HCT116 (cell line): ENCODE measurements around the gene AP2A1. TPM values are rescaled to one million over a fixed set of nuclear protein-coding genes. Genes with fewer than 3 reads are reported as not detected.

ENCODE experiments used
- ATAC-seq: fragments of 200-7000 bp; cut with Tn5 transposase; 2 replicates; pipeline ENCODE4 v1.9.1; 2020; ENCODE audit warnings: mild to moderate bottlenecking, moderate library complexity
- BruUV-seq: library from RNA; stranded (reverse); fragments of 400-500 nt; replicated peaks from 2 replicates; lab custom pipeline; 2021; lab: Mats Ljungman, UMichigan
- CTCF ChIA-PET: fragments of 300-600 bp; sonication (Branson Sonifier 250); formaldehyde crosslinking; loops from one replicate; lab custom pipeline; 2021; ENCODE audit warnings: antibody characterized with exemption; lab: Charles Lee
- POLR2A ChIA-PET: fragments of 300-600, 350-600 bp; sonication (Branson Sonifier 250); formaldehyde crosslinking; loops from one replicate; lab custom pipeline; 2021; ENCODE audit warnings: antibody characterized with exemption; lab: Charles Lee
- RAD21 ChIA-PET, 2 experiments: fragments of 300-600 bp; sonication (Branson Sonifier 250); formaldehyde crosslinking; loops; one replicate each; lab custom pipeline; 2023; ENCODE audit warnings: low total read pairs in 2 of 2; ENCODE audit not compliant: uncharacterized antibody in 2 of 2, unreplicated experiment in 2 of 2, low non-redundant PET in 1 of 2; lab: Charles Lee
- DNase-seq: peaks from one replicate; pipeline ENCODE4 v3.0.0-alpha.2; 2010; ENCODE audit warnings: low read depth, low spot score
- H2AFZ ChIP-seq: fragments of 200-600 bp; shearing (Covaris generic), sonication (generic); 2 replicates; pipeline ENCODE4 v1.6.1; 2017; ENCODE audit warnings: low read depth, mixed run types, mixed read lengths, antibody characterized with exemption, low read length; ENCODE audit not compliant: poor library complexity, severe bottlenecking
- H3K27ac ChIP-seq: 2 replicates; pipeline ENCODE4 v1.5.1; 2012; ENCODE audit warnings: low read depth, low read length
- H3K27me3 ChIP-seq: fragments of 200-600 bp; sonication (generic); 2 replicates; pipeline ENCODE4 v1.6.1; 2016; ENCODE audit warnings: mixed run types, low read length, mixed read lengths; ENCODE audit not compliant: insufficient read depth
- H3K36me3 ChIP-seq, 2 experiments: fragments of 200-500 bp in 1 of 2; fragments of 200-600 bp in 1 of 2; sonication (Bioruptor generic) in 1 of 2; sonication (generic) in 1 of 2; 2 replicates each; pipeline versions ENCODE4 v1.5.1 to v1.6.1; 2014 to 2016; ENCODE audit warnings: low read length in 2 of 2, inconsistent platforms in 1 of 2, mixed read lengths in 1 of 2, mixed run types in 1 of 2; ENCODE audit not compliant: insufficient read depth in 2 of 2, control insufficient read depth in 1 of 2
- H3K4me1 ChIP-seq, 2 experiments: fragments of 200-600 bp in 1 of 2; sonication (generic) in 1 of 2; 2 replicates each; pipeline versions ENCODE4 v1.5.1 to v1.6.1; 2012 to 2017; ENCODE audit warnings: low read length in 2 of 2, inconsistent platforms in 1 of 2, mild to moderate bottlenecking in 1 of 2, mixed read lengths in 1 of 2, mixed run types in 1 of 2, moderate library complexity in 1 of 2; ENCODE audit not compliant: insufficient read depth in 2 of 2, control insufficient read depth in 1 of 2
- H3K4me2 ChIP-seq: fragments of 200-600 bp; sonication (generic); 2 replicates; pipeline ENCODE4 v1.6.1; 2017; ENCODE audit warnings: mixed run types, low read length, mixed read lengths
- H3K4me3 ChIP-seq, 2 experiments: fragments of 200-600 bp in 1 of 2; sonication (generic) in 1 of 2; replicated peaks in 1 of 2; 2 replicates each; pipeline ENCODE4 v1.5.1; 2011 to 2016; ENCODE audit warnings: low read length in 2 of 2, control low read depth in 1 of 2, low read depth in 1 of 2, mild to moderate bottlenecking in 1 of 2, mixed read lengths in 1 of 2, mixed run types in 1 of 2
- H3K79me2 ChIP-seq: fragments of 200-600 bp; sonication (generic); 2 replicates; pipeline ENCODE4 v1.6.1; 2017; ENCODE audit warnings: mild to moderate bottlenecking, mixed run types, low read length, moderate library complexity, mixed read lengths; ENCODE audit not compliant: insufficient read depth
- H3K9ac ChIP-seq: fragments of 200-600 bp; sonication (generic); 2 replicates; pipeline ENCODE4 v1.6.1; 2016; ENCODE audit warnings: low read length, mixed read lengths
- H3K9me2 ChIP-seq: fragments of 200-600 bp; sonication (generic), shearing (Covaris generic); 2 replicates; pipeline ENCODE4 v1.6.1; 2017; ENCODE audit warnings: mixed run types, mild to moderate bottlenecking, moderate library complexity; ENCODE audit not compliant: insufficient read depth
- H3K9me3 ChIP-seq, 2 experiments: fragments of 200-500 bp in 1 of 2; fragments of 200-600 bp in 1 of 2; sonication (Bioruptor generic) in 1 of 2; sonication (generic) in 1 of 2; 2 replicates each; pipeline ENCODE4 v1.6.1; 2014 to 2017; ENCODE audit warnings: low read length in 2 of 2, mixed read lengths in 2 of 2, inconsistent platforms in 1 of 2, low read depth in 1 of 2, mild to moderate bottlenecking in 1 of 2, mixed run types in 1 of 2, moderate library complexity in 1 of 2; ENCODE audit not compliant: control insufficient read depth in 1 of 2, insufficient read depth in 1 of 2
- H4K20me1 ChIP-seq: fragments of 200-600 bp; sonication (generic), shearing (Covaris generic); 2 replicates; pipeline ENCODE4 v1.6.1; 2017; ENCODE audit warnings: mixed run types, mild to moderate bottlenecking, moderate library complexity; ENCODE audit not compliant: insufficient read depth
- CBX3 ChIP-seq: IDR thresholded peaks from 2 replicates; pipeline ENCODE4 v1.6.1; 2012; ENCODE audit warnings: low read depth
- ELF1 ChIP-seq: IDR thresholded peaks from 2 replicates; pipeline ENCODE4 v1.6.1; 2012; ENCODE audit warnings: low read depth, borderline replicate concordance
- EZH2 ChIP-seq: fragments of 200-600 bp; sonication (generic); IDR thresholded peaks from 2 replicates; pipeline ENCODE4 v1.6.1; 2017; ENCODE audit warnings: antibody characterized with exemption, mixed run types
- MAX ChIP-seq: IDR thresholded peaks from 2 replicates; pipeline ENCODE4 v1.6.1; 2012
- POLR2AphosphoS5 ChIP-seq: IDR thresholded peaks from 2 replicates; pipeline ENCODE4 v1.6.1; 2011; ENCODE audit warnings: mild to moderate bottlenecking, low read depth, low read length, moderate library complexity
- REST ChIP-seq: IDR thresholded peaks from 2 replicates; pipeline ENCODE4 v1.6.1; 2012; ENCODE audit warnings: low read depth
- SRF ChIP-seq: IDR thresholded peaks from 2 replicates; pipeline ENCODE4 v1.6.1; 2012; ENCODE audit warnings: low read depth
- intact Hi-C: fragments of 100-400 bp; cut with micrococcal nuclease; formaldehyde crosslinking; loops from 2 replicates; pipeline ENCODE4 v1.10.0; 2022
- total RNA-seq: library from RNA; stranded (reverse); gene quantifications from one replicate; pipeline ENCODE4 v1.2.1, GENCODE V29; 2021; ENCODE audit not compliant: unreplicated experiment
- TF ChIP-seq, protein P1 (sequence below): IDR thresholded peaks from 2 replicates; pipeline ENCODE4 v1.6.1; 2012

AP2A1 gene
- total RNA-seq, 1 experiment from 2014 or later, result 102 TPM

DNA sequence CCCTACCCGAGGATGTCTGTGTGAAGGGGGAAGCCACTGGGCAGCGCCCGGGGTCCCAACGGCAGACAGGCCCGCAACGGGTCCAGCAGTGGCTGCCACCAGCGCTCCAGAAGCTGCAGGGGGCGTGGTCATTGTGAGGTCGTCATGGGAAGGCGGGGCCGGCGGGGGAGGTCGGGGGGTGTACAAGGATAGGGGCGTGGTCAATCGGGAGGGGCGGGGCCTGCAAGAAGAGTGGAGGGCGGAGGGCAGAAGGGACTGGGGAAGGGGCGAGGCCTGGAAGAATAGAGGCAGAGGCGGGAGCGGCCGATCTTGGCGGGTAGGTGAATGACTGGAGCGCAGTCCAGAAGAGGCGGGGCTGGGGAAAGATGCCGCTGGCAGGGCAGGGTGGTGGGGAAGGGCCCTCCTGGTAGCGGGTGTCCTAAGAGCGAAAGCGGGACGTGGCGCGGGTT, 41.9 kb downstream of the AP2A1 start:
- Histone ChIP-seq H3K79me2 (no peaks in the 10 kb centered on the region), H3K9me3 (no peaks in the 10 kb centered on the region), H3K4me3 (peak overlapping the region; percentile 49 to 60), H2AFZ (no peak overlapping the region), H3K27ac (peak overlapping the region; percentile 63; the same call in 1 of the 2 replicates), H3K4me2 (peak overlapping the region; percentile 78), H4K20me1 (no peaks in the 10 kb centered on the region), H3K9me2 (no peaks in the 10 kb centered on the region), H3K36me3 (no peaks in the 10 kb centered on the region), H3K27me3 (no peaks in the 10 kb centered on the region), H3K9ac (peak overlapping the region; percentile 66), H3K4me1 (peaks cover 4 to 41% of the 10 kb centered on the region in 2 experiments)
- POLR2A ChIA-PET, result no interaction called here
- RAD21 ChIA-PET, result no interaction called here
- no peak for DNase-seq
- TF ChIP-seq, protein P1, sequence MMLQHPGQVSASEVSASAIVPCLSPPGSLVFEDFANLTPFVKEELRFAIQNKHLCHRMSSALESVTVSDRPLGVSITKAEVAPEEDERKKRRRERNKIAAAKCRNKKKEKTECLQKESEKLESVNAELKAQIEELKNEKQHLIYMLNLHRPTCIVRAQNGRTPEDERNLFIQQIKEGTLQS, result no peak
- 0 out of 2 replicates have a peak, but pooled peaks have one; percentile 13 for TF ChIP-seq POLR2AphosphoS5
- intact Hi-C loops, result loop anchor here (5.0 kb wide), 1 partner anchor 41 kb away; the partner anchor contains the start of gene AP2A1
- ATAC-seq, result peak; percentile 45
- no TSS peak for BruUV-seq
- CTCF ChIA-PET, result no interaction called here

GRCh38 chr19:49809160-49809940, 42.5 kb downstream of the AP2A1 start:
- H3K4me3 ChIP-seq, result peak overlapping the region; percentile 49 to 60
- H3K27me3 ChIP-seq, result no peaks in the 10 kb centered on the region
- H3K4me1 ChIP-seq, result peaks cover 10 to 47% of the 10 kb centered on the region in 2 experiments
- H4K20me1 ChIP-seq, result no peaks in the 10 kb centered on the region
- peak overlapping the region; percentile 78 for H3K4me2 ChIP-seq
- no peak overlapping the region for H2AFZ ChIP-seq
- ATAC-seq, result peak; percentile 51
- intact Hi-C loops, result loop anchor here (5.0 kb wide), 1 partner anchor 42 kb away; the partner anchor contains the start of gene AP2A1
- TF ChIP-seq CBX3 (no peak), REST (no peak), EZH2 (no peak), MAX (peak; percentile 33; the same call in 1 of the 2 replicates), ELF1 (no peak), SRF (no peak)
- TF ChIP-seq, protein P1, result no peak
- TF ChIP-seq, all 23 proteins: peak for 1
- POLR2A ChIA-PET, result no interaction called here
- CTCF ChIA-PET, result interaction anchor here (1.2 kb wide), 1 partner anchor 92 kb away, joined by 3 read pairs; no protein-coding TSS in a partner anchor
- RAD21 ChIA-PET, result no interaction called here
- Histone ChIP-seq H3K9ac (peak overlapping the region; percentile 66), H3K9me2 (no peaks in the 10 kb centered on the region), H3K27ac (peak overlapping the region; percentile 63), H3K9me3 (no peaks in the 10 kb centered on the region), H3K79me2 (no peaks in the 10 kb centered on the region), H3K36me3 (no peaks in the 10 kb centered on the region)
- no TSS peak for BruUV-seq
- no peak for DNase-seq
